Osteocyte (in vitro differentiated cells): Measurements from ENCODE around the gene GPHA2. TPM values are rescaled to one million over a fixed set of nuclear protein-coding genes. Genes with fewer than 3 reads are reported as not detected.

Experiments
- DNase-seq: peaks from one replicate; pipeline ENCODE4 v3.0.0; 2021; ENCODE audit warnings: mixed read lengths; ENCODE audit not compliant: unreplicated experiment; ENCODE audit errors: extremely low spot score
- H3K27ac Mint-ChIP-seq: one replicate; pipeline ENCODE4 v1.8.0; 2021; ENCODE audit warnings: mild to moderate bottlenecking, mixed read lengths; ENCODE audit not compliant: unreplicated experiment
- H3K27me3 Mint-ChIP-seq: one replicate; pipeline ENCODE4 v1.8.0; 2021; ENCODE audit warnings: mixed read lengths; ENCODE audit not compliant: unreplicated experiment
- H3K36me3 Mint-ChIP-seq: one replicate; pipeline ENCODE4 v1.8.0; 2021; ENCODE audit warnings: mixed read lengths; ENCODE audit not compliant: unreplicated experiment
- H3K4me1 Mint-ChIP-seq: one replicate; pipeline ENCODE4 v1.8.0; 2021; ENCODE audit warnings: mixed read lengths; ENCODE audit not compliant: unreplicated experiment
- H3K4me3 Mint-ChIP-seq: one replicate; pipeline ENCODE4 v1.8.0; 2021; ENCODE audit warnings: mild to moderate bottlenecking, moderate library complexity, mixed read lengths; ENCODE audit not compliant: unreplicated experiment
- H3K9me3 Mint-ChIP-seq: one replicate; pipeline ENCODE4 v1.8.0; 2021; ENCODE audit warnings: mixed read lengths; ENCODE audit not compliant: unreplicated experiment
- total RNA-seq: library from RNA; stranded (reverse); gene quantifications from 2 replicates; pipeline ENCODE4 v1.2.1, GENCODE V29; 2021
- TF ChIP-seq, protein P1 (sequence below): fragments of 200-600 bp; sonication (generic); IDR thresholded peaks from 2 replicates; pipeline ENCODE4 v1.5.0; 2021; ENCODE audit warnings: antibody characterized with exemption, mild to moderate bottlenecking, moderate library complexity

GPHA2 gene
- total RNA-seq, 1 donor from 2014 or later, result not detected

- no peaks in the 10 kb centered on the region for H3K4me1 Mint-ChIP-seq
- no peak for DNase-seq
- H3K4me3 Mint-ChIP-seq, result no peak overlapping the region
- H3K36me3 Mint-ChIP-seq, result no peaks in the 10 kb centered on the region
- H3K27ac Mint-ChIP-seq, result no peak overlapping the region
- peaks cover 22% of the 10 kb centered on the region for H3K27me3 Mint-ChIP-seq
- TF ChIP-seq, protein P1, sequence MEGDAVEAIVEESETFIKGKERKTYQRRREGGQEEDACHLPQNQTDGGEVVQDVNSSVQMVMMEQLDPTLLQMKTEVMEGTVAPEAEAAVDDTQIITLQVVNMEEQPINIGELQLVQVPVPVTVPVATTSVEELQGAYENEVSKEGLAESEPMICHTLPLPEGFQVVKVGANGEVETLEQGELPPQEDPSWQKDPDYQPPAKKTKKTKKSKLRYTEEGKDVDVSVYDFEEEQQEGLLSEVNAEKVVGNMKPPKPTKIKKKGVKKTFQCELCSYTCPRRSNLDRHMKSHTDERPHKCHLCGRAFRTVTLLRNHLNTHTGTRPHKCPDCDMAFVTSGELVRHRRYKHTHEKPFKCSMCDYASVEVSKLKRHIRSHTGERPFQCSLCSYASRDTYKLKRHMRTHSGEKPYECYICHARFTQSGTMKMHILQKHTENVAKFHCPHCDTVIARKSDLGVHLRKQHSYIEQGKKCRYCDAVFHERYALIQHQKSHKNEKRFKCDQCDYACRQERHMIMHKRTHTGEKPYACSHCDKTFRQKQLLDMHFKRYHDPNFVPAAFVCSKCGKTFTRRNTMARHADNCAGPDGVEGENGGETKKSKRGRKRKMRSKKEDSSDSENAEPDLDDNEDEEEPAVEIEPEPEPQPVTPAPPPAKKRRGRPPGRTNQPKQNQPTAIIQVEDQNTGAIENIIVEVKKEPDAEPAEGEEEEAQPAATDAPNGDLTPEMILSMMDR, result no peak
- no peaks in the 10 kb centered on the region for H3K9me3 Mint-ChIP-seq
These were observed 23.8 kb upstream of the GPHA2 start for GRCh38 chr11:64959498-64959897.

DNA sequence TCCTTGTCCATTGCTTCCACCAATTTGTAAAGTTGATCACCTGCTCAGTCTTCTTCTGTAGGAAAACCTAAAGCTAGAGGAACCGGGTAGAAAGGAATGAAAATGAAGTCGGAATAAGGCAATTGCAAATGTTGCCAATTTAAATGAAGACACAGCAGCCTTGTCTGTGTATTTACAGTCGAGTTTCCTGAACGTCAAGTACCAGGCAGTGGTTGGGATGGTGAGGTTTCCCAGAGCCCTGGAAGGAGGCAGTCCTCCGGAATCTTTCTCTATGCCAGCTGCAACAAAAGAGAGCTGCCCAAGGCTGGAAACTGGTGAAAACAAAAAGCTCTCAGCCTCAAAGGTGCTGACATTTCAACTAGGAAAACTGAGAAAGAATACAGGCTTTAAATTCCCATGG is 18.5 kb upstream of the GPHA2 start:
- DNase-seq, result no peak
- no peak overlapping the region for H3K4me3 Mint-ChIP-seq
- H3K27me3 Mint-ChIP-seq, result peaks cover 38% of the 10 kb centered on the region
- TF ChIP-seq, protein P1, result no peak
- no peak overlapping the region for H3K27ac Mint-ChIP-seq
- no peaks in the 10 kb centered on the region for H3K9me3 Mint-ChIP-seq
- H3K36me3 Mint-ChIP-seq, result no peaks in the 10 kb centered on the region
- no peaks in the 10 kb centered on the region for H3K4me1 Mint-ChIP-seq

GRCh38 chr11:64951529-64951928 is 15.8 kb upstream of the GPHA2 start:
- DNase-seq, result no peak
- Mint-ChIP-seq H3K27me3 (peaks cover 46% of the 10 kb centered on the region), H3K4me3 (no peak overlapping the region), H3K36me3 (no peaks in the 10 kb centered on the region), H3K4me1 (no peaks in the 10 kb centered on the region), H3K27ac (no peak overlapping the region), H3K9me3 (no peaks in the 10 kb centered on the region)
- TF ChIP-seq, protein P1, result no peak

DNA sequence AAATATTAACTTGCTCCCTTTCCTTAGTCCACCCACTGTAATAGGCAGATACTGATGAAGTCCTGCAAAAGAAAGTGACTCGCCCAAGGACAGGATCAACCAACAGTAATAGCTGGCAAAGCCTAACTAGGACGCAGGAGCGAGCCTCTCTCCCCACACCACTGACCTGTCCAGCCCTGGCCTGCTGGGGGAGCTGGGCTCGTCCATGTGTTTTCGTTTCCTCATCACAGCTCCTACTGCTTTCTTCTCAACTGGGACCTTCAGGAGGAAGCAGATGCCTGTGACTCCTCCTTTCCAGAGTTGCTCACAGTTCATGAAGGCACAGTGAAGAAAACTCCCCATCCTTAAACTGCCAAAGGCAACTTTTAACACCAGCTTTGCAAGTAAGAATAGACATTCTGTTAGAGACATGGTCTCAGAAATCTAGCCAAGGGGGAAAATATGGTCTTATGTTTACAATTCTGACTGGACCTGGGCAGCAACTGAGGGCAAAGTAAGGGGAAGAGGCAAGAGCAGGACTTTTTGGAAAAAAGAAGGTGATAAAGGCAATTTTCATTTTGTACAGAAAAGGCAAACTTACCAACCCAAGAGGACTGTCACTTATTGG is 11.6 kb upstream of the GPHA2 start:
- Mint-ChIP-seq H3K36me3 (no peaks in the 10 kb centered on the region), H3K27me3 (peaks cover 61% of the 10 kb centered on the region), H3K4me1 (no peaks in the 10 kb centered on the region), H3K4me3 (no peak overlapping the region), H3K9me3 (no peaks in the 10 kb centered on the region), H3K27ac (no peak overlapping the region)
- no peak for DNase-seq
- TF ChIP-seq, protein P1, result no peak

- TF ChIP-seq, protein P1, result no peak
- Mint-ChIP-seq H3K9me3 (no peaks in the 10 kb centered on the region), H3K36me3 (peaks cover 2% of the 10 kb centered on the region), H3K4me1 (peaks cover 7% of the 10 kb centered on the region), H3K4me3 (no peak overlapping the region), H3K27ac (no peak overlapping the region), H3K27me3 (peaks cover 1% of the 10 kb centered on the region)
- no peak for DNase-seq
These were observed 846 bp upstream of the GPHA2 start for GRCh38 chr11:64936539-64936938.
